ENCODE results near the gene GINM1. TPM values are rescaled to one million over a fixed set of nuclear protein-coding genes. Genes with fewer than 3 reads are reported as not detected.

GINM1 gene
- total and polyA plus RNA-seq, 9 of the 15 experiments (the other 6 are each of a cell fraction or from before 2014, with no cell fraction given) = 5.0 to 19.3 (median 14.2) TPM

DNA sequence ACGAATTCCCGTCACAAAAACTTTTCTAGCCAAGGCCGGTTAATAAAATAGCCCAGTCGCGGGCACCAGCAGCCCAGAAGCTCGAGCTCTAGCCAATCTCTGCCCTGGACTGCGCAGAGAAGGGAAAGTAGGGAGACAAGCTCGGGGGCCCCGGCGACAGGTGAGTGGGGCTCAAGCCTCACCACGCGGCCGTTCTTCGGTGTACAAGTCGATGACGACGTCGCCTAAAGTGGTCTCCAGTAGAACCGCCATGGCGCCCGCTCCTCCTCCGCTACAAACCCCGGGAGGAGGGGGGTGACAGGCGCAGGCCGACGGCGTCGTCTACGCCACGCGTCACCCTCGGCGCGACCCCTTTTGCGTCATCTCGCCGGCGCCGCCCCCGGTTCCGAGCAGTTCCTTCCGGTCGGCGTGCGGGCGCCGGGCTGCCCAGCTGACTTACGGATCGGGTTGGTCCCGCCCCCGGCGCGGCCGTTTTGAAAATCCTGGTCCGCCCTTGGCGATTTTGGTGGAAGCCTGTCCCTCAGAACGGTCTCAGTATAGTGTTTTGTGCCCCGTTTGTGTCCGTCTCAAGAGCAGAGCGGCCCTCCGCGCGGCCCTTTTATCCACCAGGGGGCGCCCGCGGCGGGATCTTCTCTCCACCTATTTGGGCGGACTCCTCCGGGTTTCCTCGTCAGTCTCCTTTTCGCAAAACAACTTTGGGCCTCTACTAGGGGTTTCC lies 20.3 kb upstream of the GINM1 start, which contains the start of gene PPIL4:
Gene PPIL4 (minus strand): TSS at position 290 of the 718 bp plus-strand sequence. CDS start 38 bp downstream, at position 252.
- no TSS peak for BruUV-seq (replicated peaks)
- Histone ChIP-seq H3K9ac (ENCODE audit: insufficient read depth in 1 of 2, low read depth in 2 of 2, low read length in 2 of 2) (peak within 1 kb of the TSS; percentile 96 to 98), H3K4me1 (replicated peaks in 1 of 2; ENCODE audit: control insufficient read depth in 2 of 2, insufficient read depth in 2 of 2, low read length in 2 of 2) (peaks cover 13 to 14% of the 10 kb centered on the region in 2 experiments; a peak in 4 of 5 replicates), H3K4me2 (ENCODE audit: insufficient read depth, low read length) (peak within 1 kb of the TSS; percentile 100), H3K79me2 (ENCODE audit: control insufficient read depth, insufficient read depth, low read length) (peaks cover 49% of the 10 kb centered on the region), H3K9me3 (replicated peaks; ENCODE audit: control insufficient read depth, insufficient read depth, low read depth, low read length) (no peaks in the 10 kb centered on the region; the same call in 1 of the 2 replicates), H2AFZ (ENCODE audit: low read depth, low read length) (peak within 1 kb of the TSS; percentile 95), H3K36me3 (ENCODE audit: control insufficient read depth, insufficient read depth, low read length) (peaks cover 13% of the 10 kb centered on the region; the same call in 2 of the 3 replicates), H3K27ac (ENCODE audit: extremely low read depth, low read depth, low read length) (peak within 1 kb of the TSS; percentile 94), H3K27me3 (ENCODE audit: control insufficient read depth in 2 of 2, insufficient read depth in 2 of 2, low read length in 2 of 2) (no peaks in the 10 kb centered on the region), H4K20me1 (replicated peaks; ENCODE audit: control insufficient read depth, insufficient read depth, low read length) (peaks cover 13% of the 10 kb centered on the region), H3K9me1 (ENCODE audit: control insufficient read depth, insufficient read depth, low read length) (no peaks in the 10 kb centered on the region), H3K4me3 (peak within 1 kb of the TSS; percentile 97)
- CTCF ChIA-PET (ENCODE audit: low intra/inter-chr PET ratio) = interaction anchor here (0.6 to 1.1 kb wide), 2 partner anchors 97 to 200 kb away, joined by 3 to 4 read pairs; partner anchors contain the start of gene NUP43
- in situ Hi-C loops (cut with MboI) (no loop called here), intact Hi-C loops (cut with micrococcal nuclease) (loop anchor here (2.0 to 5.0 kb wide), 2 partner anchors 103 to 171 kb away; partner anchors contain the start of genes KATNA1 and LATS1)
- FAIRE-seq (peak; percentile 59), ATAC-seq (peak; percentile 90), DNase-seq (ENCODE audit: extremely low read depth in 1 of 4, low spot score in 3 of 4) (peak; percentile 95 to 98 (median 96))
- POLR2A ChIA-PET = interaction anchor here (0.5 to 4.4 kb wide), 15 partner anchors 8 to 210 kb away, joined by 3 to 34 read pairs (median 5); partner anchors contain the start of genes GINM1 and LATS1
- WGBS (ENCODE audit: insufficient coverage, low coverage, missing lambda C conversion rate) = 2% methylated on average over 70 of the region's 71 CpGs
- peak; percentile 85 to 88 for TF ChIP-seq NRF1 (conservative IDR thresholded peaks at IDR 0.05 in 1 of 2, IDR thresholded peaks at IDR 0.05 in 1 of 2)
- TF ChIP-seq ARID3A (IDR thresholded peaks at IDR 0.05; ENCODE audit: borderline replicate concordance, low read depth, low read length) = no peak
- peak in 1 of 2 experiments; percentile 6; a peak in 1 of 4 replicates for TF ChIP-seq RCOR1 (IDR thresholded peaks at IDR 0.05; ENCODE audit: borderline replicate concordance in 1 of 2, low read depth in 2 of 2, low read length in 2 of 2)
- no peak for TF ChIP-seq ZNF717 (CRISPR knock-in tag; IDR thresholded peaks at IDR 0.05)
- TF ChIP-seq SREBF1 (IDR thresholded peaks at IDR 0.05; ENCODE audit: borderline replicate concordance, low read depth, low read length) = no peak
- peak; percentile 30; the same call in 1 of the 2 replicates for TF ChIP-seq ZNF174 (CRISPR knock-in tag; IDR thresholded peaks at IDR 0.05)
- TF ChIP-seq POLR2B (IDR thresholded peaks at IDR 0.05; ENCODE audit: low read depth, partially characterized antibody) = peak; percentile 64
- TF ChIP-seq MEF2A (IDR thresholded peaks at IDR 0.05; ENCODE audit: control insufficient read depth, low read depth, low read length) = no peak
- TF ChIP-seq GABPB1 (CRISPR knock-in tag; IDR thresholded peaks at IDR 0.05) = peak; percentile 93
- peak; percentile 40; the same call in 1 of the 2 replicates for TF ChIP-seq NFIC (IDR thresholded peaks at IDR 0.05)
- peak; percentile 24 for TF ChIP-seq CGGBP1 (CRISPR knock-in tag; IDR thresholded peaks at IDR 0.05)
- no peak for TF ChIP-seq BDP1 (IDR thresholded peaks at IDR 0.05; ENCODE audit: insufficient read depth, insufficient read length)
- peak; percentile 97 for TF ChIP-seq ETV1 (tag; conservative IDR thresholded peaks at IDR 0.05; ENCODE audit: low read depth)
- peak; percentile 71 to 99 (median 84) for TF ChIP-seq CTCF (IDR thresholded peaks at IDR 0.05 in 2 of 3, conservative IDR thresholded peaks at IDR 0.05 in 1 of 3; ENCODE audit: insufficient read depth in 2 of 3, low read depth in 1 of 3, low read length in 3 of 3)
- no peak for TF ChIP-seq ZNF146 (CRISPR knock-in tag; IDR thresholded peaks at IDR 0.05; ENCODE audit: unreplicated experiment)
- peak in 1 of 2 experiments; percentile 16; a peak in 1 of 3 replicates for TF ChIP-seq CBX3 (IDR thresholded peaks at IDR 0.05; ENCODE audit: borderline replicate concordance in 1 of 2, low read length in 2 of 2)
- no peak for TF ChIP-seq DDX20 (tag; IDR thresholded peaks at IDR 0.05; ENCODE audit: low read depth)
- TF ChIP-seq POLR2A (conservative IDR thresholded peaks at IDR 0.05) = peak; percentile 90

Measured in K562 (cell line).